Endometrium (tissue), 2 donors: Measurements from ENCODE around the gene EPB41L4A.
"Not testable (repeated sequence)": the region's sequence is repeated elsewhere in the genome, so short reads cannot be mapped to it uniquely, and the experiment has no call there.

Source experiments
- FAIRE-seq: peaks from 2 replicates; lab custom pipeline; 2012; peaks lifted over from hg19 to GRCh38; lab: Jason Lieb, UNC
- donor health status: control.
- donor health status: control.

EPB41L4A gene

DNA sequence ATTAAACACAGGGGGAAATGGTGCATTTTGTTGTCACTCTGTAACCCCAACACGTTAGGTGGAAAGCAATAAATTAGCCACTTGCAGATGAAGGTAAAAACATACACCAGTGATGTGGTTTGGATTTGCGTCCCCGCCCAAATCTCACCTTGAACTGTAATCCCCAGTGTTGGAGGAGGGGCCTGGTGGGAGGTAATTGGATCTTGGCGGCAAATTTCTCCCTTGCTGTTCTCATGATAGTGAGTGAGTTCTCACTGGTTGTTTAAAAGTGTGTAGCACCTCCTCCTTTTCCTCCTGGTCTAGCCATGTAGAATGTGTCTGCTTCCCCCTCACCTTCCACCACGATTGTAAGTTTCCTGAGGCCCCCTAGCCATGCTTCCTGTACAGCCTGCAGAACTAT is 17.2 kb downstream of the EPB41L4A start:
- no peak for FAIRE-seq

GRCh38 chr5:112397690-112398089 is 21.4 kb downstream of the EPB41L4A start:
- FAIRE-seq = no peak

DNA sequence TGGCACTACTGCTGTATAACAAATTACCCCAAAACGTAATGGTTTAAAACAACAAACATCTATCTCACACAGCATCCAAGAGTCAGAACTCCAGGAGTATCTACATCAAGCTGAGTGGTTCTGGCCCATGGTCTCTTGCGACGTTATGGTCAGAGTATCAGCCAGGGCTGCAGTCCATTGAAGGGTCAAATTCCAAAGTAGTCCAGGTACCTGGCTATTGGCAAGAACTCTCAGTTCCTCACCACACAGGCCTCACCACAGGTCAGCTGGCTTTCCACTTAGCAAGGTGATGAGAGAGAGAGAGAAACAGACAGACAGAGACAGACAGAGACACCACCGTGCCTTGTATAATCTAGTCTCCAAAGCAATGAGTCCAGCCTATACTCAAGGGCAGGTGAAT is 22.6 kb downstream of the EPB41L4A start:
- no peak for FAIRE-seq

- not testable (repeated sequence) for FAIRE-seq
These were observed 23.8 kb downstream of the EPB41L4A start for GRCh38 chr5:112395299-112395698.

DNA sequence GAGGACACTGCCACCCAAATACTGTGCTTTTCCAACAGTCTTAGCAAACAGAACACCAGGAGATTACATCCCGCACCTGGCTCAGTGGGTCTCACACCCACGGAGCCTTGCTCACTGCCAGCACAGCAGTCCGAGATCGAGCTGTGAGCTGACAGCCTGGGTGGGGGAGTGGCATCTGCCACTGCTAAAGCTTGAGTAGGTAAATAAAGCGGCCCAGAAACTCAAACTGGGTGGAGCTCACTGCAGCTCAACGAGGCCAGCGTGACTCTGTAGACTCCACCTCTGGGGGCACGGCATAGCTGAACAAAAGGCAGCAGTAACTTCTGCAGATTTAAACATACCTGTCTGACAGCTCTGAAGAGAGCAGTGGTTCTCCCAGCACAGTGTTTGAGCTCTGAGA is 28.8 kb downstream of the EPB41L4A start:
- no peak for FAIRE-seq

- no peak for FAIRE-seq
These were observed 30.3 kb downstream of the EPB41L4A start for GRCh38 chr5:112388739-112389138.

DNA sequence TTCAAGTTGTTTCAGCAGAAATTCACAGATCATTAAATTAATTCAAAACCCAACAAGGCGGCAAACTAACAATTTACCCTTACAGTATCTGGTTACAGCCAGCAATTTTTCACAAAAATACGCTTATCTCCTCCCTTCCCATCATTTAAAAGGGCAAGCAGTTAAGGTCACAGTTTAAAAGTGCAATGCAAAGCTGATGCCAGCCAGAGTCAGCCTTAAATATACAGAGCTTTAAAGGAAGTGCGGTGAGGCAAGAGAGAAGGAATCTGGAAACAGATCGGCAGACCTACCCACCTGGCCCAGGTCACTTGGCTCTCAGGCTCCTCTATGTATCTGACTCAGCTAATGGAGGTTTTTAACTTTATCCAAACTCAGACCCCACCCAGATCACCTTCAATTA is 31.0 kb downstream of the EPB41L4A start:
- no peak for FAIRE-seq

DNA sequence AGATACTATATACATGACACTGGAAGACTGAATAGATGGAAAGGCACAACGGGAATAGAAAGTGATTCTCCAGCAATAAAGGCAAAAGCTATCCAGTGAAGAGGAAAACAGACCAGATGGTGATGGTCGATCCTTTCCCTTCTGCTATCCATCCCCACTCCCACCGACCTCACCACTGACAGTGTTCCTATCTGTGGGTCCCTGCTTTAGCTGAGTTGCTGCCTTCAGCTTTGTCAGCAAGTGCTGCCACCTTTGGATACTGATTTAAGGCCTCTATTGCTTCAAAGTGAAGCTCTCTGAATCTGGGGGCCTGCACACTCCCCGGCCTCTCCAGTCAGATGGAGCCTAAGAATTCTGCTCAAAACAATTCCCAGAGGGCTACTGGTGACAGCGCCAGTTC is 32.3 kb downstream of the EPB41L4A start:
- FAIRE-seq = no peak

GRCh38 chr5:112385969-112386368 is 33.1 kb downstream of the EPB41L4A start:
- FAIRE-seq = no peak

DNA sequence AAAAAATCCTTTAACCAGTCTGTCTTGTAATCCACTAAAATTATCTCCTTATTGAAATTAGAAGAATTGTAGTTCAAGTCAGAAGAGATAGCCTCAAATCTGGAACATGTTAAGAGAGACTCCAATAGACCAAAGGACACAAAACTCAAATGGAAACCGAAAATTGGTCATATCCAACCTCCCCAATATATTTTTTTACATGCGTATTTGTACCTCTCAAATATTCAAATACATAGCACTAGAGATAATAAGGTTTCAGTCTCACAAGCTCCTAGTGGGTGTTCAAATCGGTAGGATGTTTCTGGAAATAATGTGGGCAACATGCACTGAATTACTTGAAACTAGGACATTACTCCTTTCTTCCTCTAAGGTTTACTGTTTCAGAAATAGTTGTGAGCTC is 33.5 kb downstream of the EPB41L4A start:
- no peak for FAIRE-seq

GRCh38 chr5:112384523-112384922 is 34.6 kb downstream of the EPB41L4A start:
- FAIRE-seq = no peak

- FAIRE-seq = no peak
These were observed 36.2 kb downstream of the EPB41L4A start for GRCh38 chr5:112382886-112383285.

GRCh38 chr5:112381521-112381920 is 37.6 kb downstream of the EPB41L4A start:
- no peak for FAIRE-seq

DNA sequence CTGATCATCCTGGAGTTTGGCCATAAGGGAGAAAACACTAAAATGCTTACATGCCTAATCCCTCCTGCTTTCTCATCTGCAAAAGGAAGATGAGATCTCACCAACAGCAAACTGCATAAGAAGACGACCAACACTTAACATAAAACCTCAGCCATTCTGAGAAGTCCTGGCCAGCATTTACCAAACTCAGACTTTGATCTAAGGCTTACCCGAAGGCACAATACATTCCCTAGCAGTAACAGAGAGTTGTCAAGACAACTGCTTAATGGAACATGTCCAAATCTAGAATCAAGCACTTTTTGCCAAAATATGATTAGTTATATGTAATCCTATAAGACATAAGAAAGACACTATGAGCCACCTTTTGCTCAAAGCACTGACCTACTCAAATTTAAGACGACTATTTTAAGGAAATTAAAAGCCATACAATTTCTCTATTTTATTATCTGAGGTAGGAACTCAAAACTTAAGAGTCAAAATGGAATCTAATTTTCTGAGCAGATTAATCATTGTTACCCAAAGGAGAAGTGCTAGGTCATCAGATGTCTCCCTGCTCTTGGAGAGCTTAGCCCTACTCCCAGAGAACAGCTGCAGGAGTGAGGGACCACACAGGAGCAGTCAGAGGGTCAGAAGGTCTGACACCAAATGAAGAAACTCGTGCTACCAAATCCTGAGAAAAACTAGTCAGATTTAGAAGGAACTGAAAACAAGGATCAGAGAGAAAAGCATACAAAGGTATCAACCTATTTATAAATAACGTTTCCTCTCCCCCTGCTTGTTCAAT is 39.3 kb downstream of the EPB41L4A start:
- FAIRE-seq = no peak

GRCh38 chr5:112374818-112375217 is 44.3 kb downstream of the EPB41L4A start:
- FAIRE-seq = no peak

DNA sequence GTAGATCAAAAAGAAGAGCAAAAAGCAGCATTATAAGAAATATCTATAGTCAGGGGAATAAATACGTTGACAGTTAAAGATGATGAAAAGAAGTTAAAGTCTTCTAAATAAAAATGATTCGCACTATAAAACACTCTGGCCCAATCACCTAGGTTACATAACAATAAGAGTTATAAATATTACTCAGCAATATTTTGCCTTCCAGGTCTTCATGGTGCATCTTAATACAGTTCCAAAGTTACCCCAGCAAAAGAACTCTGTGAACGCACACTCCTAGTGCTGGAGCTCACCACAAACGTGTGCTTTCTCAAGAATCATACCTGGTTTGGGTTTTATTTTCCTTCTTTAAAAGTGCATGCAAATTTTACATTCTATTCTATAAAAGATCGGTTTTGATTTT is 44.7 kb downstream of the EPB41L4A start:
- no peak for FAIRE-seq

- FAIRE-seq = no peak
These were observed 45.2 kb downstream of the EPB41L4A start for GRCh38 chr5:112373885-112374284.

- no peak for FAIRE-seq
These were observed 46.5 kb downstream of the EPB41L4A start for GRCh38 chr5:112372543-112372942.

- no peak for FAIRE-seq
These were observed 48.0 kb downstream of the EPB41L4A start for GRCh38 chr5:112371067-112371466.

GRCh38 chr5:112367400-112367799 is 51.7 kb downstream of the EPB41L4A start:
- no peak for FAIRE-seq

DNA sequence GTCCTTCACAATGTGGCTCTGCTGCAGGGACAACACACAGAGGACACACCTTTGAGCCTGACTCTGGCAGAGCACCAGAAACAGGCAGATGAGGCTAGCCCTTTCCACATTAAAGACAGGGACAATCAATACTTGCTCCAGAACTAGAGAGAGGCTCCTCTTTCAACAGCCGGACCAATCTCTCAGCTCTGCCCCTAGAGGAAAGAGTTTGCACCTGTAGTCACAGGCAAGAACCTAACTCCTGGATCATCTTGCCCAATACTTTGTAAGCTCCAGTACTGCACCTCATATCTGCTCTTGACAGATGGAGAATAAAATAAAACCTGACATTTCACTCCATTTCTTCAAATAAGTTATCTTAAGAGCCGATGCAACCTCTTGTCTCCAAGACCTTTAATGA is 52.1 kb downstream of the EPB41L4A start:
- no peak for FAIRE-seq

DNA sequence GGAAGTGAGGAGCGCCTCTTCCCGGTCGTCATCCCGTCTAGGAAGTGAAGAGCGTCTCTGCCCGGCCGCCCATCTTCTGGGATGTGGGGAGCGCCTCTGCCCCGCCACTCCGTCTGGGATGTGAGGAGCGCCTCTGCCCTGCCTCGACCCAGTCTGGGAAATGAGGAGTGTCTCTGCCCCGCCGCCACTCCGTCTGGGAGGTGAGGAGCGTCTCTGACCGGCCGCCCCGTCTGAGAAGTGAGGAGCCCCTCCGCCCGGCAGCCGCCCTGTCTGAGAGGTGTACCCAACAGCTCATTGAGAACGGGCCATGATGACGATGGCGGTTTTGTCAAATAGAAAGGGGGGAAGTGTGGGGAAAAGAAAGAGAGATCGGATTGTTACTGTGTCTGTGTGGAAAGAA is 58.3 kb downstream of the EPB41L4A start:
- not testable (repeated sequence) for FAIRE-seq

- no peak for FAIRE-seq
These were observed 62.7 kb downstream of the EPB41L4A start for GRCh38 chr5:112356178-112356956.
